OCI-LY3 (cell line): ENCODE results near the gene CCDC92.

Experiments used
- EZH2phosphoT487 ChIP-seq: fragments of 200-600 bp; shearing (Covaris generic); IDR thresholded peaks from 2 replicates; pipeline ENCODE4 v1.6.1; 2018; ENCODE audit warnings: antibody characterized with exemption, mixed run types, low read depth
- TF ChIP-seq, protein P1 (sequence below): fragments of 200-600, 300-600 bp; sonication (generic); IDR thresholded peaks from 2 replicates; pipeline ENCODE4 v1.5.1; 2014; ENCODE audit warnings: antibody characterized with exemption, low read length, low read depth

DNA sequence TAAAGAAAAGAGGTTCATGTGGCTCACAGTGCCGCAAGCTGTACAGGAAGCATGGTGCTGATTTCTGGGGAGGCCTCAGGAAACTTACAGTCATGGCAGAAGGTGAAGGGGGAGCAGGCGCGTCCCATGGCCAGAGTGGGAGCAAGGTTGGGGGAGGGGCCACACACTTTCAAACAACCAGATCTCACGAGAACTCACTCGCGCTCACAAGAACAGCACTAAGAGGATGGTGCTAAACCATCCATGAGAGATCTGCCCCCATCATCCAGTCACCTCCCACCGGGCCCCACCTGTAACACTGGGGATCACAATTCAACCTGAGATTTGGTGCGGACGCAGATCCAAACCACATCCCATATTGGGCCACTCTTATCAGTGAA lies 80.5 kb downstream of the CCDC92 start:
- TF ChIP-seq, protein P1, sequence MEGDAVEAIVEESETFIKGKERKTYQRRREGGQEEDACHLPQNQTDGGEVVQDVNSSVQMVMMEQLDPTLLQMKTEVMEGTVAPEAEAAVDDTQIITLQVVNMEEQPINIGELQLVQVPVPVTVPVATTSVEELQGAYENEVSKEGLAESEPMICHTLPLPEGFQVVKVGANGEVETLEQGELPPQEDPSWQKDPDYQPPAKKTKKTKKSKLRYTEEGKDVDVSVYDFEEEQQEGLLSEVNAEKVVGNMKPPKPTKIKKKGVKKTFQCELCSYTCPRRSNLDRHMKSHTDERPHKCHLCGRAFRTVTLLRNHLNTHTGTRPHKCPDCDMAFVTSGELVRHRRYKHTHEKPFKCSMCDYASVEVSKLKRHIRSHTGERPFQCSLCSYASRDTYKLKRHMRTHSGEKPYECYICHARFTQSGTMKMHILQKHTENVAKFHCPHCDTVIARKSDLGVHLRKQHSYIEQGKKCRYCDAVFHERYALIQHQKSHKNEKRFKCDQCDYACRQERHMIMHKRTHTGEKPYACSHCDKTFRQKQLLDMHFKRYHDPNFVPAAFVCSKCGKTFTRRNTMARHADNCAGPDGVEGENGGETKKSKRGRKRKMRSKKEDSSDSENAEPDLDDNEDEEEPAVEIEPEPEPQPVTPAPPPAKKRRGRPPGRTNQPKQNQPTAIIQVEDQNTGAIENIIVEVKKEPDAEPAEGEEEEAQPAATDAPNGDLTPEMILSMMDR = no peak
- no peak for TF ChIP-seq EZH2phosphoT487
